HG02642 (cell line): Measurements from ENCODE around the gene TFPI.

Source experiments
- ATAC-seq: cut with Tn5 transposase; IDR thresholded peaks from one replicate; pipeline ENCODE4 v1.9.1; 2021; ENCODE audit warnings: mild to moderate bottlenecking; ENCODE audit not compliant: unreplicated experiment, poor library complexity

TFPI gene

DNA sequence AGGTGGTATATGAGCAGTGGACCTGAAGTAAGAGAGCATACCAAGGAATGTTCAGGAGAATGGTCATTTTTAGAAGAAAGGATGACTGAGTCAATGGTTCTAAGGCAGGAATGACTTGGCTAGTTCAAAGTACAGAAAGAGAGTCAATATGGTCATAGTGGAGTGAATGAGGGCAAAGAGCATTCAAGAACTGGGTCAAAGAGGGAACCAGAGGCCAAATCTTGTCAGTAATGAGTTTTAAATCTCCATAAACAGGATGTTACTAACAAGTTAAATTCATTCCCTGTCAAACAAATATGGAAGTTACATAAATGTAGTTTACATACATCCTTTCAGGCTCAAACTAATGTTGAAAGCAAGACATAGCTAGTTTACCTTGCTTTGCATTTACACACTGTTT lies 122.3 kb downstream of the TFPI start:
- ATAC-seq = no peak

DNA sequence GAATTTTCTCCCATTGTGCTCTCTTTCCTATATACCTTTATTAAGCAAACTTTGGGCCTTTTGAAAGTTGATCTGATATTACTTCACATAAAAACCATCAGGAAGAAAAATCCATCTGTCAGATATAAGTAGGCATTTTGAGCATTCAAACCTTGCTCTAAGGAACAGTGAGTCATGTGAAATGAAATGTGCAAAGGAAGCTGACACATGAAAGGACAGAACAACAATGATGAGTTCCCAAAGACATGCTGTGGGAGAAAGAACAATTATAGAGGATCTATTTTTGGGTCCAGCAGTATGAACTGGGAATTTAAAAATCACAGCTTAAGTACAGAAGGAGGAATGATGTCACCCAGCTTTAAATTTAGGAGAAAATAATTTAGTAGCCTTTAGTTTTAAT lies 124.2 kb downstream of the TFPI start:
- no peak for ATAC-seq

DNA sequence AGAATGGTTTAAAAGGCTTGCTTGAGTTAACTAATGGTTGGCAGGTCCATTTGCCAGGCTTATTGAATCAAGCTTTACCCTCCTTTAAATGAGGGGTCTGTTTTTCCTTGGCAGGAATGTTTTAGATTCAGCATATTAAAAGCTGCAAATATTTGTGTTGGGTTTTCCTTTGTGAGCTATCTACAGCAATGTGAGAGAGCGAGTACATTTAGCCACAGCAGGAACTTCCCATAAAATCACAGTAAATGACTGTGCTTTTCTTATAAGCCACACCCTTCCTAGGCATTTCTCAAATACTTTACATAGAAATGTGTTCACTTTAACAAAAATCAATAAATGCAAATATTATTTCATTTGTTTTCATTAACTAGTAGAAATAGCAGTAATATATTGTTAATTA lies 130.1 kb downstream of the TFPI start:
- ATAC-seq = no peak

DNA sequence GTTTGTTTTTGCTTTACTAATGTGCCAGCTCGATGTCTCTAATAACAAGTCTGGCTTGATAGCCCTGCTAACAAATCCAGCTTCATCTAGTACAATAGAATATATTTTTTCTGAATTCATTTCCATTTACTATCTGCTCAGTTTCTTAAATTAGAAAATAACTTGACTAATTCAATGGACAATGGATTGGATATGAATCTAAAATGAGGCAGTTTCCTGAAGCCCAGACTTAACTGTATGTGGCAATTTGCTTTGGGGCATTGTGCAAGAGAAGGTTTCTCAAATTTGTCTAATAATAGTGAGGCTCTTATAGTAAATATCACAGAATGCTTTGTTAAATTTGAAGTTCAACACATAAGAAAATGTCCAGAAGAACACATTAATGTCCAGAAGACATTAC lies 132.0 kb downstream of the TFPI start:
- ATAC-seq = no peak

DNA sequence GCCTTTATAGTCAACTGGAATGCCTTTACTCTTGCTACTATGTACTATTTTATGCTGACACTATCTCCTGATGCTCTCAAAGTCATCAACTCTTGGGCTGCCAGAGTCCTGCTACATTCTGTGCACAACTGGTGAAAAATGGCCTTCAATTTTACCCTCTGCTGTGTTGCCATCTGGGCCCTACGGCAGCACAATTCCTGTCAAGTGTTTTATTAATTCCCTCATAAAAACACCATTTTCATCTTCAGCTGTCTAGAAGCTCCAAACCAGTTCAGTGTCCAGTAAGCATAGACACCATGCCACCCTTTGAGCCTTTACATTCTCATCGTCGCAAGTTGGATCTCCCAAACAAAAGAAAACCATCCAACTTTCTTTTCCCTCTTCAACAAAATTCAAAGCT lies 132.7 kb downstream of the TFPI start:
- ATAC-seq = no peak

DNA sequence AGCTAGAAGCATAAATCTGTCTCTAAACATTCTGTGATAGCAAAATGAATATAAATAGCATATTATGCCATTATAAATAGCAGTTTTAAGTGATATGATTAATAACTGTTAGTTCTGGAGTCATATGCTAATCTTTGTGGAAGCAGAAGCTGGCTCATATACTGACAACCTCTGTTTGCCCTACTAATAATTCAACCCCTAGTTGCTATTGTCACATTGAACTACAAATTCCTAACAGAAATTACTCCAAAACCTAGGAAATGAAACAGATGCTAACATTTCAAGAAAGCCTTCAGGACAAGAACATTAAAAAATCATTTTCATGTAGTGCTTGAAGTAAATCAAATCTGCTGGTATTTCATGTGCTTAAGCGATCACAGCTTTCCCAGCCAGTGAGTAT lies 134.4 kb downstream of the TFPI start:
- ATAC-seq = no peak

DNA sequence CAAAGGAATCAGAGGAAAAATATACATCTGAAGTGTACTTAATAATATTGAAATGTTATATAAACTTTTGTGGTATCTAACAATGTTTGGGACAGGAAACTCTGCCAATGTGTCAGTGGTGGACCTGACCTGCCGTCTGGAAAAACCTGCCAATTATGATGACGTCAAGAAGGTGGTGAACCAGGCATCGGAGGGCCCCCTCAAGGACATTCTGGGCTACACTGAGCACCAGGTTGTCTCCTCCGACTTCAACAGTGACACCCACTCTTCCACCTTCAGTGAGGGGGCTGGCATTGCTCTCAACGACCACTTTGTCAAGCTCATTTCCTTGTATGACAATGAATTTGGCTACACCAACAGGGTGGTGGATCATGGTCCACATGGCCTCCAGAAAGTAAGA lies 138.8 kb downstream of the TFPI start:
- ATAC-seq = no peak
